HG02678 (cell line): ENCODE measurements around the gene LGR5.
"Not testable (repeated sequence)": the region's sequence is repeated elsewhere in the genome, so short reads cannot be mapped to it uniquely, and the experiment has no call there.

Experiments used
- ATAC-seq: cut with Tn5 transposase; IDR thresholded peaks from one replicate; pipeline ENCODE4 v1.9.1; 2021; ENCODE audit warnings: mild to moderate bottlenecking, moderate library complexity; ENCODE audit not compliant: unreplicated experiment

The LGR5 gene

GRCh38 chr12:71546322-71546861 is 106.8 kb downstream of the LGR5 start:
- ATAC-seq = no peak

- ATAC-seq = no peak
Observed at GRCh38 chr12:71548893-71549292, 109.3 kb downstream of the LGR5 start.

- ATAC-seq = no peak
Observed at GRCh38 chr12:71551529-71551928, 111.9 kb downstream of the LGR5 start.

GRCh38 chr12:71552728-71553501 is 113.3 kb downstream of the LGR5 start:
- ATAC-seq = no peak

GRCh38 chr12:71555191-71555590 is 115.6 kb downstream of the LGR5 start:
- ATAC-seq = no peak

- not testable (repeated sequence) for ATAC-seq
Observed at GRCh38 chr12:71555789-71556188, 116.2 kb downstream of the LGR5 start.

- no peak for ATAC-seq
Observed at GRCh38 chr12:71556448-71556847, 116.8 kb downstream of the LGR5 start.

GRCh38 chr12:71556875-71557274 is 117.3 kb downstream of the LGR5 start:
- no peak for ATAC-seq

GRCh38 chr12:71558445-71558844 is 118.8 kb downstream of the LGR5 start:
- ATAC-seq = no peak

- no peak for ATAC-seq
Observed at GRCh38 chr12:71562676-71563595, 123.3 kb downstream of the LGR5 start.

- ATAC-seq = no peak
Observed at GRCh38 chr12:71565535-71565934, 125.9 kb downstream of the LGR5 start.

- ATAC-seq = no peak
Observed at GRCh38 chr12:71566655-71567054, 127.1 kb downstream of the LGR5 start.

- ATAC-seq = no peak
Observed at GRCh38 chr12:71567537-71567936, 127.9 kb downstream of the LGR5 start.

- ATAC-seq = not testable (repeated sequence)
Observed at GRCh38 chr12:71569885-71570284, 130.3 kb downstream of the LGR5 start.

GRCh38 chr12:71576496-71576895 is 136.9 kb downstream of the LGR5 start:
- no peak for ATAC-seq

- ATAC-seq = no peak
Observed at GRCh38 chr12:71578694-71579258, 139.2 kb downstream of the LGR5 start.

GRCh38 chr12:71581206-71581605 is 141.6 kb downstream of the LGR5 start:
- no peak for ATAC-seq

- ATAC-seq = no peak
Observed at GRCh38 chr12:71582925-71583324, 143.3 kb downstream of the LGR5 start.

GRCh38 chr12:71584356-71584755 is 144.8 kb downstream of the LGR5 start:
- no peak for ATAC-seq

GRCh38 chr12:71585218-71585617 is 145.6 kb downstream of the LGR5 start:
- no peak for ATAC-seq

- ATAC-seq = no peak
Observed at GRCh38 chr12:71587012-71587411, 147.4 kb downstream of the LGR5 start.
